Epithelial cell of esophagus (primary cell): ENCODE measurements around the gene HIP1R.

Source experiments
- DNase-seq: peaks from one replicate; pipeline ENCODE4 v3.0.0; 2010; ENCODE audit warnings: low read depth
- H3K4me3 ChIP-seq: 2 replicates; pipeline ENCODE4 v1.5.1; 2011; ENCODE audit warnings: mild to moderate bottlenecking, low read length, control low read depth
- CTCF ChIP-seq: IDR thresholded peaks from 2 replicates; pipeline ENCODE4 v1.5.1; 2011; ENCODE audit warnings: low read depth, mild to moderate bottlenecking, low read length, control low read depth, inconsistent platforms; ENCODE audit not compliant: insufficient read depth; ENCODE audit errors: missing control alignments

The HIP1R gene

GRCh38 chr12:122854554-122854953 is 19.3 kb downstream of the HIP1R start:
- TF ChIP-seq CTCF = no peak
- no peak overlapping the region for H3K4me3 ChIP-seq
- DNase-seq = no peak

- no peak overlapping the region for H3K4me3 ChIP-seq
- TF ChIP-seq CTCF = no peak
- DNase-seq = no peak
Measured at GRCh38 chr12:122855071-122855829, 20.0 kb downstream of the HIP1R start.

GRCh38 chr12:122855928-122856831 is 20.9 kb downstream of the HIP1R start:
- H3K4me3 ChIP-seq = no peak overlapping the region
- no peak for TF ChIP-seq CTCF
- no peak for DNase-seq

GRCh38 chr12:122856999-122857671 is 21.9 kb downstream of the HIP1R start:
- TF ChIP-seq CTCF = no peak
- DNase-seq = no peak
- H3K4me3 ChIP-seq = no peak overlapping the region

- DNase-seq = no peak
- no peak overlapping the region for H3K4me3 ChIP-seq
- TF ChIP-seq CTCF = no peak
Measured at GRCh38 chr12:122858171-122858570, 22.9 kb downstream of the HIP1R start.

- H3K4me3 ChIP-seq = no peak overlapping the region
- DNase-seq = no peak
- no peak for TF ChIP-seq CTCF
Measured at GRCh38 chr12:122858591-122859302, 23.5 kb downstream of the HIP1R start.
